ENCODE measurements around the gene FNDC8.
"Not testable (repeated sequence)": the region's sequence is repeated elsewhere in the genome, so short reads cannot be mapped to it uniquely, and the experiment has no call there.

Gene FNDC8

GRCh38 chr17:35097776-35098175 is 23.6 kb upstream of the FNDC8 start:
- DNase-seq: no peak

- DNase-seq: no peak
Measured at GRCh38 chr17:35099908-35100307, 21.5 kb upstream of the FNDC8 start.

- DNase-seq: no peak
Measured at GRCh38 chr17:35101036-35101435, 20.4 kb upstream of the FNDC8 start.

- DNase-seq: no peak
Measured at GRCh38 chr17:35101725-35102124, 19.7 kb upstream of the FNDC8 start.

- DNase-seq: no peak
Measured at GRCh38 chr17:35103271-35103670, 18.1 kb upstream of the FNDC8 start.

- no peak for DNase-seq
Measured at GRCh38 chr17:35104844-35105450, 16.5 kb upstream of the FNDC8 start.

- not testable (repeated sequence) for DNase-seq
Measured at GRCh38 chr17:35110791-35111190, 10.6 kb upstream of the FNDC8 start.

GRCh38 chr17:35116845-35117244 is 4.6 kb upstream of the FNDC8 start:
- no peak for DNase-seq

- DNase-seq: no peak
Measured at GRCh38 chr17:35117984-35118383, 3.4 kb upstream of the FNDC8 start.

- DNase-seq: peak; percentile 78
Measured at GRCh38 chr17:35119370-35120165, 1.8 kb upstream of the FNDC8 start, which contains the start of gene RAD51D. Gene RAD51D, minus strand, starts transcription at chr17:35119860. Its CDS starts 247 bp downstream, at chr17:35119613.

- no peak for DNase-seq
Measured at GRCh38 chr17:35127751-35128514, 6.5 kb downstream of the FNDC8 start.

- no peak for DNase-seq
Measured at GRCh38 chr17:35129154-35129972, 7.9 kb downstream of the FNDC8 start.

GRCh38 chr17:35129973-35130351 is 8.5 kb downstream of the FNDC8 start:
- DNase-seq: no peak

- no peak for DNase-seq
Measured at GRCh38 chr17:35130392-35130791, 9.0 kb downstream of the FNDC8 start.

- DNase-seq: no peak
Measured at GRCh38 chr17:35132099-35132498, 10.7 kb downstream of the FNDC8 start.

- no peak for DNase-seq
Measured at GRCh38 chr17:35132816-35133550, 11.6 kb downstream of the FNDC8 start.

- DNase-seq: no peak
Measured at GRCh38 chr17:35135322-35135721, 13.9 kb downstream of the FNDC8 start.

- DNase-seq: no peak
Measured at GRCh38 chr17:35138218-35138617, 16.8 kb downstream of the FNDC8 start.

- peak; percentile 88 for DNase-seq
Measured at GRCh38 chr17:35141681-35142466, 20.5 kb downstream of the FNDC8 start, which contains the start of gene NLE1. Gene NLE1, minus strand, starts transcription at chr17:35142303. Its CDS starts 28 bp downstream, at chr17:35142275.

- DNase-seq: no peak
Measured at GRCh38 chr17:35142467-35142796, 21.0 kb downstream of the FNDC8 start.

GRCh38 chr17:35144840-35145239 is 23.4 kb downstream of the FNDC8 start:
- DNase-seq: no peak

Measured in stimulated activated CD4-positive, alpha-beta T cell treated with anti-CD3 and anti-CD28 coated beads, Interleukin-12 subunit alpha, Interleukin-12 subunit beta, amount 100 ng/mL, for 4 hours (primary cell).